Inferior parietal cortex (tissue), 1 donor: ENCODE measurements around the gene SIX3.
A peak's percentile ranks its signal among the peaks of the same experiment; 100 is the strongest.

Experiments
- DNase-seq: peaks from one replicate; pipeline ENCODE4 v3.0.0-alpha.2; 2016; ENCODE audit errors: extremely low spot score

The SIX3 gene

DNA sequence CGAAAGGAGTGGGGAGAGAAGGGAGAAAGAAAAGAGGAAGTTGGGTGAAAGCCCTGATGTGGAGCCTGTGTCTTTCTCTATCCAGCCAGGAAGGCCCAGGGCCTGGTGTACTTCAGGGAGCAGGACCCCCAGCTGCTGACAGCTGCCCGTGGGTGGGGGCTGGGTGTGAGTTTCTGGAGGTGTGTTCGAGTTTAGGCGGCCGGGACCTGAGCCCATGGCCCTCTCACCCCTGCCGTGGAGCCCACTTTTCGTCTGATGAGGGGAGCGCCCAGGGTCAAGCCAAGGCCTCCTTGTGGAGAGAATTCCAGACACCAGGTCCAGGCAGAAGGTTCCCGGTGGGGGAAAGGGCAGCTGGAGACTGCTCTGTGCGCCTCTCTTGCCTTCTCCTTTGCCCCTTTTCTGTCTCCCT is 2.2 kb downstream of the SIX3 start:
- no peak for DNase-seq

DNA sequence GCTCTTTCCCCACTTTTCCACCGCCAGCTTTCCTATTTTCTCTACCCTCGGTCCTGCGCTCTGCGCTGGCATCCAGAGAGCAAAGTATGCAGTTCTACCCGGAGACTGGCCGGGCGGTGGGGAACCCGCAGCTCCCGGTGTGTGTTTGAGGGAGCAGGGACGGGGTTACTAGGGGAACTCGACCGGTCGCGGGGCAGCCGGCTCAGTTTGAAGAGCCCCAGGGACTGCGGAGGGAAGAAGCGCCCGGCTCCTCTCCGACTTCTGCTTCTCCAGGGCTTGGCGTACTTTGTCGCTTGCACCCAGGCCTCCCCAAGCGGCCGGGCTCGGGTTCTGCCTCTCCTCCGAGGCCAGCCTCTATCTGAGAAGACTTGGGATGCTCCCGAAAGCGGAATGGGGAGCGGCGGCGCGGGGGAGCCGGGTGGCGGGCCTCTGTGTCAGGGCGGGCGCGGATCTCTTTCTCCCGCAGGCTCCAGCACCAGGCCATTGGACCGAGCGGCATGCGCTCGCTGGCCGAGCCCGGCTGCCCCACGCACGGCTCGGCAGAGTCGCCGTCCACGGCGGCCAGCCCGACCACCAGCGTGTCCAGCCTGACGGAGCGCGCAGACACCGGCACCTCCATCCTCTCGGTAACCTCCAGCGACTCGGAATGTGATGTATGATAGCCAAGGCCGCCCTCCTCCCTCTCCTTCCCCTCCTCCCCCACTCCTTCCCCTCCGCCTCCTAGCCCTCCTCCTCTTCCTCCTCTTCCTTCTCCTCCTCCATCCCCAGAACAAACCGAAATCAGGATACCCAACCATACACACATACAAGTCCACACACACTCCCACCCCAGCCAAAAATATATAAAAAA is 2.8 kb downstream of the SIX3 start:
- DNase-seq = no peak

DNA sequence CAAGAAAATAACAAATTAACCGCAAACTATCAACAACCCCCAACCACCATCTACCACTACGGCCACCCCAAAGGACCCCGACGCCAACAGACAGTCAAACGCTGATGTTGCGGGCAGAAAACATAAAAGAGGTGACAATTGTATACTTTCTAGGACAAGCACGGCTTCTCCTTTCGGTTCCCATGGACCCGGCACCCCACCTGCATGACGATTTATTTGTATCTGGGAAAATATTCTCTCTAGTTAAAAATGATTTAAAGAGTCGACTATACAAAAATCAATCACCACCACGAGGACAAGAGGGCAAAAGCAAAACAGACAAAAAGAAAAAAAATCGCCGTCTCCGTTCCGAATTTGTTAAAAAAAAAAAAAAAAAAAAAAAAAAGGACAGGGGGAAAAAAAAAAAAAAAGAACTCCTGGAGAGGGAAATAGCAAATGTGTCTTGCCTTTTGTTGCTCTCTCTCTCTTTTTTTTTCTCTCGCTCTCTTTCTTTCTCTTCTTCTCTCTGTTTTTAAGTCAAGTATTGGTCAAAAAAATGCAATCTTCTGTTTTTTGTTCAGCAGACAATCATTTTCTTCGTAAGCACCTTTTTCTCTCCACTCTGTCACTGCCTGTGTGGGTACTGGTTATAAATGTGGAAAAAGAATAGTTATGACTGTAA is 3.6 kb downstream of the SIX3 start:
- no peak for DNase-seq

DNA sequence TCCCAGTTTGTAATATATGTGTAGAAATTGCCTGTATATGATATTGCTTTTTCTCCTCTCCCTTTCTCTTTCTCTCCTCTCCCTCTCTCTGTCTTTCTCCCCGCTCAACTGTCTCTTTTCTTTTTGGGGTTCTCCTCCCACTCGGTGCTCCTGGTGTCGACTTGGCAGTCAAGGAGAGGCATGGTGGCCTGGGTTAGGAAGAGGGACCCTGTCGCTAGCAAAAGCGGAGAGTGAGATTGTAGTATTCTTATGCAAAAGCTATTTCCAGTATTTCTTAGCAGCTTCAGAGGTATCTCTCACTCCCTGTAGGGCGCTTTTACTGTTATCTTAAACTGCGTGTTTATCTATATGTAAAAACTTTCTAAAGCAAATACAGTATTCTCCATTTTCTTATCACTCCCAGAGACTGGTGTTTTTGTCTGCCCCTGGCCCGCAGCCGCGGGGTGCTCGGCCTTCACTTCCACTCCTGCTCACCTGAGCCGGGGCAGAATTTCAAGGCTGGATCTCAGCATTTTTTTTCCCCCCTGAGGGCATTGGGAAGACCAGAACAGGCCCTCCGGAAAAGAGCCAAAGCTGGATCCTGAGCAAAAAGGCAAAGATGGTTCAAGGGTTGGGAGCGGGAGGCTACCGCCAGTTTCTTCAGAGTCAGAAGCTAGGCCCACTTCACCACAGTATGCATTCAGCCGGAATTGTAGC is 4.3 kb downstream of the SIX3 start:
- DNase-seq = no peak

GRCh38 chr2:44946372-44947027 is 5.0 kb downstream of the SIX3 start:
- DNase-seq = no peak

GRCh38 chr2:44947028-44947375 is 5.5 kb downstream of the SIX3 start:
- no peak for DNase-seq

DNA sequence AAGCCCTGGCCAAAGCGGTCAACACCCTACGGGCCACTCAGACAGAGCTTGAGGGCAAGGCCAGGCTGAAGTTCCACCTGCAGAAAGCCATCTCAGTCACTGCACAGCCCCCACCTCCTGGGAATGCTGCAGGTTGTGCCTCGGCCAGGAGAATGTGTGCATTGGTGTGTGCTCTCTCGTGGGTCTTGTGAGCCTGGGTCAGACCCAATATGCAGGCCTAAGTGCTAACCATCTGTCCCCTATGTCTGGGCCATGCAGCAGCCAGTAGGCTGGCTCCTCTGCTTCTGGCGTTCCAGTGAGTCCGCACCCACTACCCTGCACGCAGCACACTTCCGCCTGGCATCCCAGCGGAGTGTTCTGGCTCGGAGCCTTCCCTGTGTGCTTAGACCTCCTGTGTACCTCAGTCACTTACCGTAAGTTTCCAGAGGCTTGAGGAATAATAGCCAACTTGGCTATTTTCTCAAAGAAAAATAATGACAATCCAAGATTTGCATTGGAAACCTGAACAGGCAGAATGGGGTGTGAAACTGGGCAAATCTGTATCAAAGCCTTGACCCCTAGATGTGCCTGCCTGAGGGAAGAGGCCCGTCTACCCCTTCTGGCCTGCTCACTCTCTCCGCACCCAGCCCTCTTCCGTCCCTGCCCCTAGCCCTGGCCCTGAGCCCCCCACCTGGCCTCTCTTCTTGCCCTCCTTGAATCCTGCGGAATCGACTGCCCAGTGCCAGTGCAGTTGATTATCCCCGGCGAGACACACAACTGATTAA is 7.2 kb downstream of the SIX3 start:
- DNase-seq = no peak

DNA sequence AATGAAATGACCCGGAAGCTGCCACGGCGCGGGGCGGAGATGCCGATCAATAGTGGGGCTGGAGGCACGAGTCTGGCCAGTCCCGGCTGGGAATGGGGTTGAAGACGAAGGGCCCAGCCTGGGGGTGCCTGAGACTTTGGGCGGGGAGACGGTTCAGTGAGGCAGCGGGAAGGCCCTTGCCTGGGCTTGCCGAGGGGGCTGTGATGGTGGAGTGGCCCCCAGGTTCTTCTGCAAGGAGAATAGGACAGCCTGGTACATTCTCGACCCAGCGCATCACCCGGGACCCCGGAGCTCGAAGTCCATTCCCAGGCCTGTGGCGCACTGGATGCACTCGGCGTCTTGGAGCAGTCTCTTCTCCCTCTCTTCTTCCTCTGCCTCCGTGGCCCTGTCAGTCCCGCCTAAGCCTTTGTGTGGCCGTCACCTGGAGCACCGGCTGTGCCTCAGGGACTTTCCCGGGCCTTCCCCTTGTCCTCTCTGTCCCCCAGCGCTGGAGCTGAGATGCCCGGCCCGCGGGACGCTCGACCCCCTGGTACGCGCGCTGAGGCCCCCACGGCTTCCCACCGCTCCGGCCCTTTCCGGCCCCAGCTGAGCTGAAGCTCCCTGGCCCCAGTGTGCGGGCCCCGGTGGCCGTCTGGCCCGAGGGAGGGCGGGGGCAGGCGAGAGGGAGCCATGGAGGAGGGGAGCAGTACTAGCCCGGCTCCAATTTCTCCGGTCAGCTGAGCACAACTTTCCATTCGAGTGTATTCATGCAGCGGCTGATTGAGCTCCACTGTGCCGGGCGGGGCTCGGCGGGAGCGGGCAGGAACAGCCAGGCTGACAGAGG is 8.0 kb downstream of the SIX3 start:
- DNase-seq = no peak

- DNase-seq = no peak
Measured at GRCh38 chr2:44950646-44951045, 9.1 kb downstream of the SIX3 start.

DNA sequence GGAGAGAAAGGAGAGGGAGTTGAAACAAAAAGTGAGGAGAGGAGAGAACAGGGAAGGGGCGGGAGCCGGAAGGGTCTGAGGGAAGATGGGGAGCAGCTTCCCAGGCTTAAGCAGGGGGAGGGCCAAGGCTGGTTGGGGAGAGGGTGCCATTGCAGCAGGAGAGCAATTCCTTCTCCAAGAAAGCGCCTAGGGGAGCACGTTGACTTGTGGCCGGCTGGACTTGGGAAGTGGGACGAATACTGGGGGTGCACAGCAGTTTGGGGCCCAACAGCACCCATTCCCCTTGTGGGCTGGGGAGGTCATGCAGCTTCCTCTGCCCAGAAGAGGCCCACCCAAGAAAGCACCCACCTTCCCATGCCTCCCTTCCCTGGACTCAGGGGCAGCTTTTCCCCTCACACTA is 9.6 kb downstream of the SIX3 start:
- no peak for DNase-seq

DNA sequence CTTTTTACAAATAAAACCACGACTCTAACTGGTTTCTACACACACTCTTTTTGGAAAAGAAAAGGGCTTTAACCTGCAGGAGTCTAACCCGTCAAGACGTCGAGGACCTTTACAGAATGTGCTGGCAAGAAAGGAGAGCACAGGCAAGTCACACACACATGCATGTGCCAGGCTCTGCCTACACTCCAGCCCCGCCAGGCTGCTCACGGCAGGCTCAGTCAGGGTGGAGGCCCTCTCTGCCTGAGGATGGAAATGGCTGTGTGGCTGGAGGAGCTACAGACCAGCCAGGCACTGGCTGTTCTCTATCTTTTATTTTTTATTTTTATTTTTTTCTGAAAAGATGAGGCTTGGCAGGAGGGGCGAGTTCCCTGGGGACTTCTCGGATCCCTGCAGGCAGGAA is 10.2 kb downstream of the SIX3 start:
- no peak for DNase-seq

GRCh38 chr2:44952143-44952805 is 10.8 kb downstream of the SIX3 start:
- DNase-seq = peak; percentile 26

- no peak for DNase-seq
Measured at GRCh38 chr2:44952806-44953498, 11.4 kb downstream of the SIX3 start.

DNA sequence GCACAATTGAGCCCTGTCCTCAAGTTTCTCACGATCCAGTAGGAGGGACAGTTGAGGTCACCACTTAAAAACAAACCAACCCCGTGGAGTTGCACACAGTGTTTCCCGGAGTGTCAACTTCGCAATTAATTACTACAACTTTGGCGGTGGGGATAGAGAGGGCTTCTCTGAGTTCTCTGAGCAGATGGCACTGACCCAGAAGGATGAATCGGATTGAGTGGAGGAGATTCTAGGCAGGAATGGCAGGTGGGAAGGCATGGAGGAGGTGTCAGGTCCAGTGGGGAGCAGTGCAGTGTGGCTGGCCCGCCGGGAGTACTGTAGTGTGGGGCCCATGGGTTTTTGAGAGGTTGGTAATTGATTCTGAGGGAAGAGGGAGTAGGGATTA is 12.0 kb downstream of the SIX3 start:
- DNase-seq = no peak

GRCh38 chr2:44954447-44954888 is 13.0 kb downstream of the SIX3 start:
- no peak for DNase-seq

- no peak for DNase-seq
Measured at GRCh38 chr2:44954889-44955592, 13.5 kb downstream of the SIX3 start.

GRCh38 chr2:44955593-44956392 is 14.3 kb downstream of the SIX3 start:
- DNase-seq = peak; percentile 76

DNA sequence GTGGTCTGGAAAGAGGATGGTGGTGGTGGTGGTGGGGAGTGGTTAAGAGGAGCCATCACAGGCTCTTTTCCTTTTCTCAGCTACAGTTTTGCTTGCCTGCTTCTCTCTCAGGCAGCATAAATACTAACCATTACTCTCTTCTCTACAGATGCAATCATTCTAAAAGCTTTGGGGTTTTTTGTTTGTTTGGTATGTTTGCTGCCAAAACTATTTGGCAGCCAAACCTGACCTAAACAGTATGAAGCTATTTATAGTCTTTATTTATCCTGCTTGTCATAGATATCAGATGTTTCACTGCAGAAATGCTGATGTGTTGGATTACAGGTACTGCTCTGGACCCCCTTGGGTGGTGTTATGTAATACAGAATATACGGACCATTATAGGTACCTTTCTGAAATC is 15.3 kb downstream of the SIX3 start:
- DNase-seq = no peak
